ENCODE measurements around the gene CFB. TPM values are rescaled to one million over a fixed set of nuclear protein-coding genes. Genes with fewer than 3 reads are reported as not detected.

The CFB gene
- total and polyA plus RNA-seq, 2 of the 13 experiments (the other 11 are each of a cell fraction or from before 2014, with no cell fraction given): 171 to 513 TPM

DNA sequence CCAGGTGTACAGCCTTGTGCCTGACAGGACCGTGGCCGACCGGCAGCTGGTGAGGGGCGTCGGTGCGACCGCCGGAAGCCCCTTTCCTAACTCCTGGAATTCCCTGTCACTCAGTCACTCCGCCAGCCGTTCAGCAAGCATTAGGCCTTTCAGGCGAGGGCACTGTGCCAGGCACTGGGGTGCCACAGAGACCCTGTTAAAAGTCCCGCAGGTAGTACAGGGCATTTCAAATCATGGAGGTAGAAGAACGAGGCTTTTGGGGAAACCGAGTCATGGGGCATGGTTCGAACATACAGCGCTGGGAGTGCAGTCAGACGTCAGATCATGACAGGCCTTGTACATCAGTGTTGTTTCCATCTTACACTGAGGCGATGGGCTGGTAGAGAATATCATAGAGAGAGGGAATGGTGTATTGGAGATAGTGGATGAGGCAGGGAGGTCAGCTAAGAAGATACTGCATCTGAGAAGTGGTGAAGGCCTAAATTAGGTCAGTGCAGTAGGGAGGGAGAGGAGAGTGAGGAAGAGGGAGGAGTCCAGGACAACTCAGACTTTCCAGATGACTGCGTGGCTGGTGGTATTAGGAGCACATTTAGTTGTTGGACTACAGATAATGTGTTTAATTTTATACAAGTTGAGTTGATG is 26.9 kb downstream of the CFB start (continued):
- TF ChIP-seq ZNF543 (CRISPR knock-in tag; IDR thresholded peaks at IDR 0.05) (peak; percentile 18; the same call in 1 of the 2 replicates), ZNF577 (CRISPR knock-in tag; IDR thresholded peaks at IDR 0.05; ENCODE audit: borderline replicate concordance, low read depth) (no peak), ZNF556 (CRISPR knock-in tag; IDR thresholded peaks at IDR 0.05; ENCODE audit: borderline replicate concordance) (0 out of 2 replicates have a peak, but pooled peaks have one; percentile 19), PCBP2 (optimal IDR thresholded peaks at IDR 0.05; ENCODE audit: low read depth, low read length, poor library complexity, severe bottlenecking) (no peak), FOXK2 (IDR thresholded peaks at IDR 0.05) (no peak), ZBTB3 (CRISPR knock-in tag; IDR thresholded peaks at IDR 0.05; ENCODE audit: borderline replicate concordance, low read depth) (peak; percentile 54; the same call in 1 of the 2 replicates), ZNF619 (CRISPR knock-in tag; IDR thresholded peaks at IDR 0.05) (peak; percentile 22; the same call in 1 of the 2 replicates), XBP1 (CRISPR knock-in tag; IDR thresholded peaks at IDR 0.05) (no peak)
- TF ChIP-seq, protein P1, sequence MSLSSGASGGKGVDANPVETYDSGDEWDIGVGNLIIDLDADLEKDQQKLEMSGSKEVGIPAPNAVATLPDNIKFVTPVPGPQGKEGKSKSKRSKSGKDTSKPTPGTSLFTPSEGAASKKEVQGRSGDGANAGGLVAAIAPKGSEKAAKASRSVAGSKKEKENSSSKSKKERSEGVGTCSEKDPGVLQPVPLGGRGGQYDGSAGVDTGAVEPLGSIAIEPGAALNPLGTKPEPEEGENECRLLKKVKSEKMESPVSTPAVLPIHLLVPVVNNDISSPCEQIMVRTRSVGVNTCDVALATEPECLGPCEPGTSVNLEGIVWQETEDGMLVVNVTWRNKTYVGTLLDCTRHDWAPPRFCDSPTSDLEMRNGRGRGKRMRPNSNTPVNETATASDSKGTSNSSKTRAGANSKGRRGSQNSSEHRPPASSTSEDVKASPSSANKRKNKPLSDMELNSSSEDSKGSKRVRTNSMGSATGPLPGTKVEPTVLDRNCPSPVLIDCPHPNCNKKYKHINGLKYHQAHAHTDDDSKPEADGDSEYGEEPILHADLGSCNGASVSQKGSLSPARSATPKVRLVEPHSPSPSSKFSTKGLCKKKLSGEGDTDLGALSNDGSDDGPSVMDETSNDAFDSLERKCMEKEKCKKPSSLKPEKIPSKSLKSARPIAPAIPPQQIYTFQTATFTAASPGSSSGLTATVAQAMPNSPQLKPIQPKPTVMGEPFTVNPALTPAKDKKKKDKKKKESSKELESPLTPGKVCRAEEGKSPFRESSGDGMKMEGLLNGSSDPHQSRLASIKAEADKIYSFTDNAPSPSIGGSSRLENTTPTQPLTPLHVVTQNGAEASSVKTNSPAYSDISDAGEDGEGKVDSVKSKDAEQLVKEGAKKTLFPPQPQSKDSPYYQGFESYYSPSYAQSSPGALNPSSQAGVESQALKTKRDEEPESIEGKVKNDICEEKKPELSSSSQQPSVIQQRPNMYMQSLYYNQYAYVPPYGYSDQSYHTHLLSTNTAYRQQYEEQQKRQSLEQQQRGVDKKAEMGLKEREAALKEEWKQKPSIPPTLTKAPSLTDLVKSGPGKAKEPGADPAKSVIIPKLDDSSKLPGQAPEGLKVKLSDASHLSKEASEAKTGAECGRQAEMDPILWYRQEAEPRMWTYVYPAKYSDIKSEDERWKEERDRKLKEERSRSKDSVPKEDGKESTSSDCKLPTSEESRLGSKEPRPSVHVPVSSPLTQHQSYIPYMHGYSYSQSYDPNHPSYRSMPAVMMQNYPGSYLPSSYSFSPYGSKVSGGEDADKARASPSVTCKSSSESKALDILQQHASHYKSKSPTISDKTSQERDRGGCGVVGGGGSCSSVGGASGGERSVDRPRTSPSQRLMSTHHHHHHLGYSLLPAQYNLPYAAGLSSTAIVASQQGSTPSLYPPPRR (CRISPR knock-in tag; IDR thresholded peaks at IDR 0.05; ENCODE audit: borderline replicate concordance): 0 out of 2 replicates have a peak, but pooled peaks have one; percentile 10
- TF ChIP-seq, protein P2, sequence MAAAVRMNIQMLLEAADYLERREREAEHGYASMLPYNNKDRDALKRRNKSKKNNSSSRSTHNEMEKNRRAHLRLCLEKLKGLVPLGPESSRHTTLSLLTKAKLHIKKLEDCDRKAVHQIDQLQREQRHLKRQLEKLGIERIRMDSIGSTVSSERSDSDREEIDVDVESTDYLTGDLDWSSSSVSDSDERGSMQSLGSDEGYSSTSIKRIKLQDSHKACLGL (CRISPR knock-in tag; IDR thresholded peaks at IDR 0.05): 0 out of 2 replicates have a peak, but pooled peaks have one; percentile 13
- TF ChIP-seq, protein P3, sequence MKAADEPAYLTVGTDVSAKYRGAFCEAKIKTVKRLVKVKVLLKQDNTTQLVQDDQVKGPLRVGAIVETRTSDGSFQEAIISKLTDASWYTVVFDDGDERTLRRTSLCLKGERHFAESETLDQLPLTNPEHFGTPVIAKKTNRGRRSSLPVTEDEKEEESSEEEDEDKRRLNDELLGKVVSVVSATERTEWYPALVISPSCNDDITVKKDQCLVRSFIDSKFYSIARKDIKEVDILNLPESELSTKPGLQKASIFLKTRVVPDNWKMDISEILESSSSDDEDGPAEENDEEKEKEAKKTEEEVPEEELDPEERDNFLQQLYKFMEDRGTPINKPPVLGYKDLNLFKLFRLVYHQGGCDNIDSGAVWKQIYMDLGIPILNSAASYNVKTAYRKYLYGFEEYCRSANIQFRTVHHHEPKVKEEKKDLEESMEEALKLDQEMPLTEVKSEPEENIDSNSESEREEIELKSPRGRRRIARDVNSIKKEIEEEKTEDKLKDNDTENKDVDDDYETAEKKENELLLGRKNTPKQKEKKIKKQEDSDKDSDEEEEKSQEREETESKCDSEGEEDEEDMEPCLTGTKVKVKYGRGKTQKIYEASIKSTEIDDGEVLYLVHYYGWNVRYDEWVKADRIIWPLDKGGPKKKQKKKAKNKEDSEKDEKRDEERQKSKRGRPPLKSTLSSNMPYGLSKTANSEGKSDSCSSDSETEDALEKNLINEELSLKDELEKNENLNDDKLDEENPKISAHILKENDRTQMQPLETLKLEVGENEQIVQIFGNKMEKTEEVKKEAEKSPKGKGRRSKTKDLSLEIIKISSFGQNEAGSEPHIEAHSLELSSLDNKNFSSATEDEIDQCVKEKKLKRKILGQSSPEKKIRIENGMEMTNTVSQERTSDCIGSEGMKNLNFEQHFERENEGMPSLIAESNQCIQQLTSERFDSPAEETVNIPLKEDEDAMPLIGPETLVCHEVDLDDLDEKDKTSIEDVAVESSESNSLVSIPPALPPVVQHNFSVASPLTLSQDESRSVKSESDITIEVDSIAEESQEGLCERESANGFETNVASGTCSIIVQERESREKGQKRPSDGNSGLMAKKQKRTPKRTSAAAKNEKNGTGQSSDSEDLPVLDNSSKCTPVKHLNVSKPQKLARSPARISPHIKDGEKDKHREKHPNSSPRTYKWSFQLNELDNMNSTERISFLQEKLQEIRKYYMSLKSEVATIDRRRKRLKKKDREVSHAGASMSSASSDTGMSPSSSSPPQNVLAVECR (CRISPR knock-in tag; IDR thresholded peaks at IDR 0.05; ENCODE audit: borderline replicate concordance): no peak
- TF ChIP-seq, protein P4, sequence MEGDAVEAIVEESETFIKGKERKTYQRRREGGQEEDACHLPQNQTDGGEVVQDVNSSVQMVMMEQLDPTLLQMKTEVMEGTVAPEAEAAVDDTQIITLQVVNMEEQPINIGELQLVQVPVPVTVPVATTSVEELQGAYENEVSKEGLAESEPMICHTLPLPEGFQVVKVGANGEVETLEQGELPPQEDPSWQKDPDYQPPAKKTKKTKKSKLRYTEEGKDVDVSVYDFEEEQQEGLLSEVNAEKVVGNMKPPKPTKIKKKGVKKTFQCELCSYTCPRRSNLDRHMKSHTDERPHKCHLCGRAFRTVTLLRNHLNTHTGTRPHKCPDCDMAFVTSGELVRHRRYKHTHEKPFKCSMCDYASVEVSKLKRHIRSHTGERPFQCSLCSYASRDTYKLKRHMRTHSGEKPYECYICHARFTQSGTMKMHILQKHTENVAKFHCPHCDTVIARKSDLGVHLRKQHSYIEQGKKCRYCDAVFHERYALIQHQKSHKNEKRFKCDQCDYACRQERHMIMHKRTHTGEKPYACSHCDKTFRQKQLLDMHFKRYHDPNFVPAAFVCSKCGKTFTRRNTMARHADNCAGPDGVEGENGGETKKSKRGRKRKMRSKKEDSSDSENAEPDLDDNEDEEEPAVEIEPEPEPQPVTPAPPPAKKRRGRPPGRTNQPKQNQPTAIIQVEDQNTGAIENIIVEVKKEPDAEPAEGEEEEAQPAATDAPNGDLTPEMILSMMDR (CRISPR knock-in tag; IDR thresholded peaks at IDR 0.05): 0 out of 2 replicates have a peak, but pooled peaks have one; percentile 3
